ENCODE data around the gene CDH6. TPM values are rescaled to one million over a fixed set of nuclear protein-coding genes. Genes with fewer than 3 reads are reported as not detected.

Gene CDH6
- total and polyA plus RNA-seq, 2 experiments from 2014 or later = 0.60 to 1.1 TPM

DNA sequence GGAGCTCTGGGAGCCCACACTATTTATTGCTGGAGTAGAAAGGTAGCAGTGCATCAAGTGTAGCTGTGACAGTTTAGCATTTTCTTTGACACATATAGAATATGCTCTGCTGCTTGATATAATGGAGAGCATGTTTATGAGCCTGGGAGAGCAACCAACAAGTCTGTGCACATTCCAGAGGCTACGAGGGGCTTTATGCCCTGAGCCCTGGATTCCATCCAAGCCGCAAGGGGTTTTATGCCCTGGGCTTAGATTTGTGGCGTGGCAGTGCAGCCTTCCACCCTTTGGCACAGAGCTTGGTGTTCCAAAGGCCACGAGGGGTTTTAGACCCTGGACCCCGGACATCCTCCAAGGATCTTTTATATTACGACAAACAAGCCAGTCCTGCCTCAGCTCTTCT is 14.6 kb downstream of the CDH6 start:
- Histone ChIP-seq H3K79me2 (replicated peaks; ENCODE audit: insufficient read depth) (no peaks in the 10 kb centered on the region), H3F3A (replicated peaks; ENCODE audit: low read depth) (no peaks in the 10 kb centered on the region), H4K20me1 (replicated peaks; ENCODE audit: insufficient read depth) (no peaks in the 10 kb centered on the region), H3K9me2 (ENCODE audit: insufficient read depth) (no peaks in the 10 kb centered on the region), H3K4me3 (no peak overlapping the region), H2AFZ (no peak overlapping the region), H3K27me3 (ENCODE audit: insufficient read depth) (no peaks in the 10 kb centered on the region), H3K36me3 (ENCODE audit: insufficient read depth) (no peaks in the 10 kb centered on the region), H3K4me2 (no peak overlapping the region), H3K4me1 (ENCODE audit: insufficient read depth) (no peaks in the 10 kb centered on the region), H3K27ac (ENCODE audit: low read depth) (no peak overlapping the region)
- H3K27ac Mint-ChIP-seq = no peak overlapping the region
- no peak for TF ChIP-seq POLR2AphosphoS5 (IDR thresholded peaks at IDR 0.05; ENCODE audit: low read depth)
- DNase-seq (ENCODE audit: low spot score) (no peak), ATAC-seq (no peak)
- no peaks in the 10 kb centered on the region for H3K4me1 Mint-ChIP-seq
- H3K9me3 Mint-ChIP-seq = no peaks in the 10 kb centered on the region
- H3K27me3 Mint-ChIP-seq (ENCODE audit: insufficient read depth, low read depth, poor library complexity) = no peaks in the 10 kb centered on the region
- no peaks in the 10 kb centered on the region for H3K36me3 Mint-ChIP-seq (ENCODE audit: low read depth)
- H3K4me3 Mint-ChIP-seq = no peak overlapping the region

DNA sequence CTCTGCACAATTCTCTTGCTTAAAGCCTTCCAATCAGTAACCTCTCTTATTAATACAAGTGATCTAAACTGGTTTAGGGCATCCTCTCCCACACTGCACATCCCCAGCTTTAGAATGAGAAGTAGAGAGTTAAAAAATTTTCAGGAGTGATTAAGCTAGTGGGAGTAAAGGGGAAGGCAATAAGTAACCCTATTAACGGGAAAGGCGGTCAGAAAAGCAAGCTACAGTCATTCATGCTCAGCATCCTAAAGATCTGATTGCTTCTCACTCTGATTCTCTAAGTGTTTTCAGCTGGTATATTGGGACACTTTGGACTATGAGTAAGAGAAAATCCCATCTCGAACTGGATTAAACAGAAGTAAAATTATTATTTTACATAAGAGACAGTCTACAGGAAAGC is 15.8 kb downstream of the CDH6 start:
- Mint-ChIP-seq H3K36me3 (ENCODE audit: low read depth) (no peaks in the 10 kb centered on the region), H3K27me3 (ENCODE audit: insufficient read depth, low read depth, poor library complexity) (no peaks in the 10 kb centered on the region), H3K27ac (no peak overlapping the region), H3K9me3 (no peaks in the 10 kb centered on the region), H3K4me1 (peaks cover 6% of the 10 kb centered on the region; the same call in 2 of the 3 replicates), H3K4me3 (no peak overlapping the region)
- Histone ChIP-seq H3K36me3 (ENCODE audit: insufficient read depth) (no peaks in the 10 kb centered on the region), H3K79me2 (replicated peaks; ENCODE audit: insufficient read depth) (no peaks in the 10 kb centered on the region), H3K27ac (ENCODE audit: low read depth) (no peak overlapping the region), H3K4me1 (ENCODE audit: insufficient read depth) (no peaks in the 10 kb centered on the region), H3K4me2 (no peak overlapping the region), H4K20me1 (replicated peaks; ENCODE audit: insufficient read depth) (no peaks in the 10 kb centered on the region), H3K27me3 (ENCODE audit: insufficient read depth) (no peaks in the 10 kb centered on the region), H3F3A (replicated peaks; ENCODE audit: low read depth) (no peaks in the 10 kb centered on the region), H2AFZ (no peak overlapping the region), H3K9me2 (ENCODE audit: insufficient read depth) (no peaks in the 10 kb centered on the region), H3K4me3 (no peak overlapping the region)
- ATAC-seq (no peak), DNase-seq (ENCODE audit: low spot score) (no peak)
- TF ChIP-seq, protein P1, sequence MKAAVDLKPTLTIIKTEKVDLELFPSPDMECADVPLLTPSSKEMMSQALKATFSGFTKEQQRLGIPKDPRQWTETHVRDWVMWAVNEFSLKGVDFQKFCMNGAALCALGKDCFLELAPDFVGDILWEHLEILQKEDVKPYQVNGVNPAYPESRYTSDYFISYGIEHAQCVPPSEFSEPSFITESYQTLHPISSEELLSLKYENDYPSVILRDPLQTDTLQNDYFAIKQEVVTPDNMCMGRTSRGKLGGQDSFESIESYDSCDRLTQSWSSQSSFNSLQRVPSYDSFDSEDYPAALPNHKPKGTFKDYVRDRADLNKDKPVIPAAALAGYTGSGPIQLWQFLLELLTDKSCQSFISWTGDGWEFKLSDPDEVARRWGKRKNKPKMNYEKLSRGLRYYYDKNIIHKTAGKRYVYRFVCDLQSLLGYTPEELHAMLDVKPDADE (IDR thresholded peaks at IDR 0.05) = no peak
- no peak for TF ChIP-seq CREB1 (CRISPR knock-in tag; IDR thresholded peaks at IDR 0.05; ENCODE audit: low read depth)
- no peak for TF ChIP-seq JUNB (IDR thresholded peaks at IDR 0.05; ENCODE audit: unreplicated experiment)
- TF ChIP-seq, protein P2, sequence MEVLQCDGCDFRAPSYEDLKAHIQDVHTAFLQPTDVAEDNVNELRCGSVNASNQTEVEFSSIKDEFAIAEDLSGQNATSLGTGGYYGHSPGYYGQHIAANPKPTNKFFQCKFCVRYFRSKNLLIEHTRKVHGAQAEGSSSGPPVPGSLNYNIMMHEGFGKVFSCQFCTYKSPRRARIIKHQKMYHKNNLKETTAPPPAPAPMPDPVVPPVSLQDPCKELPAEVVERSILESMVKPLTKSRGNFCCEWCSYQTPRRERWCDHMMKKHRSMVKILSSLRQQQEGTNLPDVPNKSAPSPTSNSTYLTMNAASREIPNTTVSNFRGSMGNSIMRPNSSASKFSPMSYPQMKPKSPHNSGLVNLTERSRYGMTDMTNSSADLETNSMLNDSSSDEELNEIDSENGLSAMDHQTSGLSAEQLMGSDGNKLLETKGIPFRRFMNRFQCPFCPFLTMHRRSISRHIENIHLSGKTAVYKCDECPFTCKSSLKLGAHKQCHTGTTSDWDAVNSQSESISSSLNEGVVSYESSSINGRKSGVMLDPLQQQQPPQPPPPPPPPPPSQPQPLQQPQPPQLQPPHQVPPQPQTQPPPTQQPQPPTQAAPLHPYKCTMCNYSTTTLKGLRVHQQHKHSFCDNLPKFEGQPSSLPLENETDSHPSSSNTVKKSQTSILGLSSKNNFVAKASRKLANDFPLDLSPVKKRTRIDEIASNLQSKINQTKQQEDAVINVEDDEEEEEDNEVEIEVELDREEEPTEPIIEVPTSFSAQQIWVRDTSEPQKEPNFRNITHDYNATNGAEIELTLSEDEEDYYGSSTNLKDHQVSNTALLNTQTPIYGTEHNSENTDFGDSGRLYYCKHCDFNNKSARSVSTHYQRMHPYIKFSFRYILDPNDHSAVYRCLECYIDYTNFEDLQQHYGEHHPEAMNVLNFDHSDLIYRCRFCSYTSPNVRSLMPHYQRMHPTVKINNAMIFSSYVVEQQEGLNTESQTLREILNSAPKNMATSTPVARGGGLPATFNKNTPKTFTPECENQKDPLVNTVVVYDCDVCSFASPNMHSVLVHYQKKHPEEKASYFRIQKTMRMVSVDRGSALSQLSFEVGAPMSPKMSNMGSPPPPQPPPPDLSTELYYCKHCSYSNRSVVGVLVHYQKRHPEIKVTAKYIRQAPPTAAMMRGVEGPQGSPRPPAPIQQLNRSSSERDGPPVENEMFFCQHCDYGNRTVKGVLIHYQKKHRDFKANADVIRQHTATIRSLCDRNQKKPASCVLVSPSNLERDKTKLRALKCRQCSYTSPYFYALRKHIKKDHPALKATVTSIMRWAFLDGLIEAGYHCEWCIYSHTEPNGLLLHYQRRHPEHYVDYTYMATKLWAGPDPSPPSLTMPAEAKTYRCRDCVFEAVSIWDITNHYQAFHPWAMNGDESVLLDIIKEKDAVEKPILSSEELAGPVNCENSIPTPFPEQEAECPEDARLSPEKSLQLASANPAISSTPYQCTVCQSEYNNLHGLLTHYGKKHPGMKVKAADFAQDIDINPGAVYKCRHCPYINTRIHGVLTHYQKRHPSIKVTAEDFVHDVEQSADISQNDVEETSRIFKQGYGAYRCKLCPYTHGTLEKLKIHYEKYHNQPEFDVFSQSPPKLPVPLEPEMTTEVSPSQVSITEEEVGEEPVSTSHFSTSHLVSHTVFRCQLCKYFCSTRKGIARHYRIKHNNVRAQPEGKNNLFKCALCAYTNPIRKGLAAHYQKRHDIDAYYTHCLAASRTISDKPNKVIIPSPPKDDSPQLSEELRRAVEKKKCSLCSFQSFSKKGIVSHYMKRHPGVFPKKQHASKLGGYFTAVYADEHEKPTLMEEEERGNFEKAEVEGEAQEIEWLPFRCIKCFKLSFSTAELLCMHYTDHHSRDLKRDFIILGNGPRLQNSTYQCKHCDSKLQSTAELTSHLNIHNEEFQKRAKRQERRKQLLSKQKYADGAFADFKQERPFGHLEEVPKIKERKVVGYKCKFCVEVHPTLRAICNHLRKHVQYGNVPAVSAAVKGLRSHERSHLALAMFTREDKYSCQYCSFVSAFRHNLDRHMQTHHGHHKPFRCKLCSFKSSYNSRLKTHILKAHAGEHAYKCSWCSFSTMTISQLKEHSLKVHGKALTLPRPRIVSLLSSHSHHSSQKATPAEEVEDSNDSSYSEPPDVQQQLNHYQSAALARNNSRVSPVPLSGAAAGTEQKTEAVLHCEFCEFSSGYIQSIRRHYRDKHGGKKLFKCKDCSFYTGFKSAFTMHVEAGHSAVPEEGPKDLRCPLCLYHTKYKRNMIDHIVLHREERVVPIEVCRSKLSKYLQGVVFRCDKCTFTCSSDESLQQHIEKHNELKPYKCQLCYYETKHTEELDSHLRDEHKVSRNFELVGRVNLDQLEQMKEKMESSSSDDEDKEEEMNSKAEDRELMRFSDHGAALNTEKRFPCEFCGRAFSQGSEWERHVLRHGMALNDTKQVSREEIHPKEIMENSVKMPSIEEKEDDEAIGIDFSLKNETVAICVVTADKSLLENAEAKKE (CRISPR knock-in tag; IDR thresholded peaks at IDR 0.05) = no peak
- TF ChIP-seq POLR2AphosphoS5 (IDR thresholded peaks at IDR 0.05; ENCODE audit: low read depth) = no peak
- no peak for TF ChIP-seq ZNF331 (CRISPR knock-in tag; IDR thresholded peaks at IDR 0.05; ENCODE audit: low read depth)
- TF ChIP-seq, protein P3, sequence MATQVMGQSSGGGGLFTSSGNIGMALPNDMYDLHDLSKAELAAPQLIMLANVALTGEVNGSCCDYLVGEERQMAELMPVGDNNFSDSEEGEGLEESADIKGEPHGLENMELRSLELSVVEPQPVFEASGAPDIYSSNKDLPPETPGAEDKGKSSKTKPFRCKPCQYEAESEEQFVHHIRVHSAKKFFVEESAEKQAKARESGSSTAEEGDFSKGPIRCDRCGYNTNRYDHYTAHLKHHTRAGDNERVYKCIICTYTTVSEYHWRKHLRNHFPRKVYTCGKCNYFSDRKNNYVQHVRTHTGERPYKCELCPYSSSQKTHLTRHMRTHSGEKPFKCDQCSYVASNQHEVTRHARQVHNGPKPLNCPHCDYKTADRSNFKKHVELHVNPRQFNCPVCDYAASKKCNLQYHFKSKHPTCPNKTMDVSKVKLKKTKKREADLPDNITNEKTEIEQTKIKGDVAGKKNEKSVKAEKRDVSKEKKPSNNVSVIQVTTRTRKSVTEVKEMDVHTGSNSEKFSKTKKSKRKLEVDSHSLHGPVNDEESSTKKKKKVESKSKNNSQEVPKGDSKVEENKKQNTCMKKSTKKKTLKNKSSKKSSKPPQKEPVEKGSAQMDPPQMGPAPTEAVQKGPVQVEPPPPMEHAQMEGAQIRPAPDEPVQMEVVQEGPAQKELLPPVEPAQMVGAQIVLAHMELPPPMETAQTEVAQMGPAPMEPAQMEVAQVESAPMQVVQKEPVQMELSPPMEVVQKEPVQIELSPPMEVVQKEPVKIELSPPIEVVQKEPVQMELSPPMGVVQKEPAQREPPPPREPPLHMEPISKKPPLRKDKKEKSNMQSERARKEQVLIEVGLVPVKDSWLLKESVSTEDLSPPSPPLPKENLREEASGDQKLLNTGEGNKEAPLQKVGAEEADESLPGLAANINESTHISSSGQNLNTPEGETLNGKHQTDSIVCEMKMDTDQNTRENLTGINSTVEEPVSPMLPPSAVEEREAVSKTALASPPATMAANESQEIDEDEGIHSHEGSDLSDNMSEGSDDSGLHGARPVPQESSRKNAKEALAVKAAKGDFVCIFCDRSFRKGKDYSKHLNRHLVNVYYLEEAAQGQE (IDR thresholded peaks at IDR 0.05; ENCODE audit: unreplicated experiment) = no peak
- no peak for TF ChIP-seq EZH2phosphoT487 (IDR thresholded peaks at IDR 0.05; ENCODE audit: unreplicated experiment)
- no peak for TF ChIP-seq STAT1 (IDR thresholded peaks at IDR 0.05; ENCODE audit: unreplicated experiment)
- no peak for TF ChIP-seq EZH2 (IDR thresholded peaks at IDR 0.05; ENCODE audit: low read depth, unreplicated experiment)
- TF ChIP-seq ZNF114 (CRISPR knock-in tag; IDR thresholded peaks at IDR 0.05) = no peak
- no peak for TF ChIP-seq NANOG (IDR thresholded peaks at IDR 0.05; ENCODE audit: borderline replicate concordance)
